ENCODE results near the gene GDF7. TPM values are rescaled to one million over a fixed set of nuclear protein-coding genes. Genes with fewer than 3 reads are reported as not detected.
A peak's percentile ranks its signal among the peaks of the same experiment; 100 is the strongest.

GDF7 gene
- total RNA-seq, 1 donor from 2014 or later: 12.8 TPM

DNA sequence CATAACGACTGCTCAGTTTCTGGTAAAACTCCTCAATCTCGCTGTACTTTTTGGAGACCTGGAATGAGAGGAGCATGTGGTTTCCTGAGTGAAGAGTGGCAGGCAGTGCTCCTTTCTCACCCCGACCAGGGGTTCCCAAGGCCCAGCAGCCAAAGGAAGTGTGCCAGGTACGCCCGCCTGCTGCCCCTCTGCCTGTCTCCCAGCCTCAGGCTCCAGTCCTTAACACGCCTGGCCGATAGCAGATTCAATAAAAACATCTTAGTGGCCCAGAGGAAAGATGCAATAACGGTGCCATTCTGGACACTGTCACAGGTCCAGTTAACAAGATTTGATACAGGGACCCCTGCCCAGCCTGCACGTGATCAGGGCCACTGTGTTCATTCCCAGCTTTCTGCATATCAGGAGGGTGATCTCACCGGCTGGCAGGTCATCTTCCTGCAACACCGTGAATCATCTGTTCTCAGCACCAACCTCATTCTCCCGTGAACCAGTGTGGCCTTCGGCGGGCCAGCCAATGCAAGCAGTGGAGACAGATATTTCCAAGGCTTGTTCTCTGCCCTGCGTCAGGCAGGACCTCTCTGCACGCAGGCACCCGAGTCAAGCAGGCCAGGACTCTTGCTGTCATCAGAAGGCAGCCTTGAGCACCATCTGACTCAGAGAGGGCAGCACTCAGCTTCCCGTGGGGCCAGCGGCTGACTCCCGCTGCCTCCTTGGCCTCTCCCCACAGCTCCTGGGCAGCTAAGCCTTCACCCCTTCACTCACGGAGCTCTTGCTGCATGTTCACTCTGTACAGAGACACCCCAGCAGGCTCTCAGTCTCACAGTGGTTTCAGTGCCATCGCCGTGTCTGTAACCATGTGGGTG, 25.6 kb upstream of the GDF7 start:
- H3K36me3 Mint-ChIP-seq (ENCODE audit: low read depth): peaks cover 24% of the 10 kb centered on the region
- peak; percentile 73 for DNase-seq (ENCODE audit: low spot score)
- TF ChIP-seq, protein P1, sequence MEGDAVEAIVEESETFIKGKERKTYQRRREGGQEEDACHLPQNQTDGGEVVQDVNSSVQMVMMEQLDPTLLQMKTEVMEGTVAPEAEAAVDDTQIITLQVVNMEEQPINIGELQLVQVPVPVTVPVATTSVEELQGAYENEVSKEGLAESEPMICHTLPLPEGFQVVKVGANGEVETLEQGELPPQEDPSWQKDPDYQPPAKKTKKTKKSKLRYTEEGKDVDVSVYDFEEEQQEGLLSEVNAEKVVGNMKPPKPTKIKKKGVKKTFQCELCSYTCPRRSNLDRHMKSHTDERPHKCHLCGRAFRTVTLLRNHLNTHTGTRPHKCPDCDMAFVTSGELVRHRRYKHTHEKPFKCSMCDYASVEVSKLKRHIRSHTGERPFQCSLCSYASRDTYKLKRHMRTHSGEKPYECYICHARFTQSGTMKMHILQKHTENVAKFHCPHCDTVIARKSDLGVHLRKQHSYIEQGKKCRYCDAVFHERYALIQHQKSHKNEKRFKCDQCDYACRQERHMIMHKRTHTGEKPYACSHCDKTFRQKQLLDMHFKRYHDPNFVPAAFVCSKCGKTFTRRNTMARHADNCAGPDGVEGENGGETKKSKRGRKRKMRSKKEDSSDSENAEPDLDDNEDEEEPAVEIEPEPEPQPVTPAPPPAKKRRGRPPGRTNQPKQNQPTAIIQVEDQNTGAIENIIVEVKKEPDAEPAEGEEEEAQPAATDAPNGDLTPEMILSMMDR (IDR thresholded peaks at IDR 0.05): no peak
- no peaks in the 10 kb centered on the region for H3K9me3 Mint-ChIP-seq (ENCODE audit: low read depth)
- peak overlapping the region; percentile 83 for H3K27ac Mint-ChIP-seq (ENCODE audit: unreplicated experiment)
- H3K4me1 Mint-ChIP-seq (ENCODE audit: low read depth): peaks cover 17% of the 10 kb centered on the region
- no peaks in the 10 kb centered on the region for H3K27me3 Mint-ChIP-seq (ENCODE audit: low read depth)
- H3K4me3 Mint-ChIP-seq (ENCODE audit: unreplicated experiment): no peak overlapping the region

DNA sequence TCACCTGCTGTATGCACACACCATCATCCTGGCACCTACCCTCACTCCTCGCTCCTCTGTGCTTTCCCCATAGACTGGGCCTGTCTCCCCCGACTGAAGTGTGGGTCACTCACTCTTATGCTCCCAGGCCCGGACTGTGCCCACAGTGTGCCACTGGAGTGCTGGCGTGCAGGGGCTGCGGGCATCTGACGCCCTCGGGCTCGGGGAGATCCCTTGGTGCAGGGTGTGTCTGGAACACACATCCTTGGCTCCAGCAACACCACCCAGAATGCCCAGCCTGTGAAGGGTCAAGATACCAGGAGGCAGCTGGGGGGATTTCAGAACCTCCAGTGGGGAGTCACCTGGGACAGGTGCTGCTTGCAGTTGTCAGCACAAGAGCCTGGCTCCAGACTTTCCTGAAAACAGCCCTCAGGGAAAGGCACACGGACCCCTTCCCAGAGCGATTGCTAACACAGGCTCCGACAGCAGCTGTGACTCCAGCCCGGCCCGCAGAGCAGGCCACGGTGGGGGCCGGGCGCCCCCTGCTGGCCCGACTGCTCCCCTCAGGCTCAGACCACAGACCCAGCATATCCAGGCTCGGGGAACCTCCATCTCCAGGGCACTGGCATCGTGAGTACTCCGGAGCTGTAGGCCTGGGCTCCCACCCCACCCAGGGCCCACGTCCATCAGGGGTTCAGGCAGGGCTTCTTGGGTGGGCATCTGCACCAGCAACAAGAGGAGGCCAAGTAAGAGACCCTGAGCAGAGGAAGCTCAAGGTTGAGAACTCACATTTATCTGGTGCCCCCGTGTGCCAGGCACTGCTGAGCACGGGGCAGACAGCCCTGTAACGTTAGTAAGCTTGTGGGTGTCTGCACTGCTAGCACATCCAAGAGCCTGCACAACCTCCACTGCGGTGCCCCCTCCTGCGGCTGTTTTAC, 24.6 kb upstream of the GDF7 start:
- TF ChIP-seq, protein P1 (IDR thresholded peaks at IDR 0.05): peak; percentile 92
- Mint-ChIP-seq H3K4me1 (ENCODE audit: low read depth) (peaks cover 17% of the 10 kb centered on the region), H3K27ac (ENCODE audit: unreplicated experiment) (peak overlapping the region; percentile 83), H3K4me3 (ENCODE audit: unreplicated experiment) (no peak overlapping the region), H3K9me3 (ENCODE audit: low read depth) (no peaks in the 10 kb centered on the region), H3K36me3 (ENCODE audit: low read depth) (peaks cover 24% of the 10 kb centered on the region), H3K27me3 (ENCODE audit: low read depth) (no peaks in the 10 kb centered on the region)
- peak; percentile 89 for DNase-seq (ENCODE audit: low spot score)

DNA sequence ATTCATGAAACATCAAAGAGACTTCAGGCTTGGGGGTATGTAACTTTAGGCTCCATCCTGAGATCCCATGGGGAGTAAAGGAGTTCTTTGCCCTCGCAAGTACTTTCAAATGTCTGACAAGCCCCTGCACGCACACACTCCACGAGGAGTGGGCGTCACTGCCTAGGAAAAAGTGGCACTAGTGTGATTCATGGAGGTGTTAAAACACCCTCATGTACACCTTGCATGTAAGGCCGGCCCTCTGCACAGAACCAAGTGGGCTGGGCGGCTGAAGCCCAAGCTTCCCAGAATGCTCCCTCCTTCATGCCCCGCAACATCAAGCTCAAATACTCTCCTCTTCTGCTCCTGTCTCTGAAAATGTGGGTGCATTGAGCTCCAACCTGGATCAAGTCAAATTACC, 23.9 kb upstream of the GDF7 start:
- TF ChIP-seq, protein P1 (IDR thresholded peaks at IDR 0.05): no peak
- peaks cover 24% of the 10 kb centered on the region for H3K4me1 Mint-ChIP-seq (ENCODE audit: low read depth)
- no peak overlapping the region for H3K4me3 Mint-ChIP-seq (ENCODE audit: unreplicated experiment)
- H3K27me3 Mint-ChIP-seq (ENCODE audit: low read depth): no peaks in the 10 kb centered on the region
- H3K9me3 Mint-ChIP-seq (ENCODE audit: low read depth): no peaks in the 10 kb centered on the region
- DNase-seq (ENCODE audit: low spot score): peak; percentile 59
- no peak overlapping the region for H3K27ac Mint-ChIP-seq (ENCODE audit: unreplicated experiment)
- peaks cover 24% of the 10 kb centered on the region for H3K36me3 Mint-ChIP-seq (ENCODE audit: low read depth)

DNA sequence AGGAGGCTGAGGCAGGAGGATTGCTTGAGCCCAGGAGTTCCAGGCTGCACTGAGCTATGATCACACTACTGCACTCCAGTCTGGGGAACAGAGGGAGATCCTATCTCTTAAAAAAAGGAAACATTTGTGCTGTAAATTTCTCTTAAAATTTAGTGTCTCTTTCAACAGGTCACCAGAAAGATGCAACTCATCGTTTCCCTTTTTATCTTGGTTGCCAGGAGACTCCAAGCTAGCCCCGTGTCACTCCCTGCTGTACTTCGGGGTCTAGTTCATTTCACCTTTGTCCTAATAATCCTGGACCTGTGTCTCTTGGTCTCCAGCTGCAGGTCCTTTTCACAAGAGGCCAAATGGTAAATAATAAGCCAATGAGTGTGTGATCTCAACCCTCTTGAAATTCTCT, 23.1 kb upstream of the GDF7 start:
- peaks cover 24% of the 10 kb centered on the region for H3K36me3 Mint-ChIP-seq (ENCODE audit: low read depth)
- no peaks in the 10 kb centered on the region for H3K9me3 Mint-ChIP-seq (ENCODE audit: low read depth)
- H3K27ac Mint-ChIP-seq (ENCODE audit: unreplicated experiment): no peak overlapping the region
- no peaks in the 10 kb centered on the region for H3K27me3 Mint-ChIP-seq (ENCODE audit: low read depth)
- no peak overlapping the region for H3K4me3 Mint-ChIP-seq (ENCODE audit: unreplicated experiment)
- TF ChIP-seq, protein P1 (IDR thresholded peaks at IDR 0.05): no peak
- peak; percentile 7 for DNase-seq (ENCODE audit: low spot score)
- peaks cover 32% of the 10 kb centered on the region for H3K4me1 Mint-ChIP-seq (ENCODE audit: low read depth)

DNA sequence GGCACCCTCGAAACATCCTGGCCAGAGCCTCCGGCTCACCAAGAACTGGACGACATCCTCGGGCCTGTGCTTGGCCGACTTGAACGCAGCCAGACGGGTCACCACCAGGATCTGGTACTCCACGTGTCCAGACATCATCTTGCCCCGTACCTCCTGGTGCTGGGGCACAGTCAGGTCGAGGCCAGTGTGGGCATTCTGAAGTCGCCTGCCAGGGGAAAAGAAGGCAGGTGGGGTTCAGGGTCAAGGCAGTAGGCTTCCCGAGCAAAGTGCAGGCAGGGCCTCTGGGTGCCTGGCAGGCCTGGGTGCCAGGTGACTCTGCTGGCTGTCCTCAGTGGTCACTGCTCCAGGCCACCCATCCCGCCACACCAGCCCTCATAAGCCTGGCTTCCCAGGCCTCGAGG, 21.6 kb upstream of the GDF7 start:
- TF ChIP-seq, protein P1 (IDR thresholded peaks at IDR 0.05): no peak
- H3K9me3 Mint-ChIP-seq (ENCODE audit: low read depth): no peaks in the 10 kb centered on the region
- peaks cover 21% of the 10 kb centered on the region for H3K36me3 Mint-ChIP-seq (ENCODE audit: low read depth)
- H3K27me3 Mint-ChIP-seq (ENCODE audit: low read depth): no peaks in the 10 kb centered on the region
- H3K4me1 Mint-ChIP-seq (ENCODE audit: low read depth): peaks cover 46% of the 10 kb centered on the region
- peak; percentile 82 for DNase-seq (ENCODE audit: low spot score)
- H3K4me3 Mint-ChIP-seq (ENCODE audit: unreplicated experiment): no peak overlapping the region
- no peak overlapping the region for H3K27ac Mint-ChIP-seq (ENCODE audit: unreplicated experiment)
